AG09319 (cell line): ENCODE measurements around the gene PDE9A.
"Not testable (repeated sequence)": the region's sequence is repeated elsewhere in the genome, so short reads cannot be mapped to it uniquely, and the experiment has no call there.

Experiments
- DNase-seq: peaks from one replicate; pipeline ENCODE4 v3.0.0-alpha.2; 2010; ENCODE audit warnings: low read depth; ENCODE audit errors: extremely low read depth
- CTCF ChIP-seq: IDR thresholded peaks from 2 replicates; pipeline ENCODE4 v1.5.1; 2011; ENCODE audit warnings: low read depth, mild to moderate bottlenecking, inconsistent platforms, low read length, moderate library complexity

The PDE9A gene

GRCh38 chr21:42624095-42624790 lies 29.2 kb upstream of the PDE9A start:
- no peak for DNase-seq
- no peak for TF ChIP-seq CTCF

- no peak for DNase-seq
Observed at GRCh38 chr21:42624936-42625335, 28.5 kb upstream of the PDE9A start.

GRCh38 chr21:42626171-42626570 lies 27.2 kb upstream of the PDE9A start:
- no peak for DNase-seq
- TF ChIP-seq CTCF: no peak

More at GRCh38 chr21:42624936-42625335, 28.5 kb upstream of the PDE9A start:
- TF ChIP-seq CTCF: no peak

GRCh38 chr21:42627527-42628289 lies 25.7 kb upstream of the PDE9A start:
- no peak for DNase-seq
- no peak for TF ChIP-seq CTCF

- DNase-seq: not testable (repeated sequence)
Observed at GRCh38 chr21:42628466-42629061, 24.9 kb upstream of the PDE9A start.

- no peak for TF ChIP-seq CTCF
- no peak for DNase-seq
Observed at GRCh38 chr21:42629933-42630589, 23.4 kb upstream of the PDE9A start.

- DNase-seq: no peak
- no peak for TF ChIP-seq CTCF
Observed at GRCh38 chr21:42630626-42631025, 22.8 kb upstream of the PDE9A start.
